ENCODE data around the gene EMCN. TPM values are rescaled to one million over a fixed set of nuclear protein-coding genes. Genes with fewer than 3 reads are reported as not detected.
A peak's percentile ranks its signal among the peaks of the same experiment; 100 is the strongest.

The EMCN gene
- total and polyA plus RNA-seq, 7 donors: 1.2 to 14.7 (median 5.3) TPM

- intact Hi-C loops (cut with DNase I): no loop called here
- Histone ChIP-seq H3K27ac (no peak overlapping the region), H3K4me1 (no peaks in the 10 kb centered on the region), H3K36me3 (no peaks in the 10 kb centered on the region), H3K9me3 (no peaks in the 10 kb centered on the region), H3K27me3 (no peaks in the 10 kb centered on the region), H3K4me3 (no peak overlapping the region)
- WGBS, 2 donors: 77 to 88% methylated on average over 1 of the region's 1 CpG
- DNase-seq: no peak
- no peak for TF ChIP-seq POLR2A (IDR thresholded peaks at IDR 0.05)
- TF ChIP-seq POLR2AphosphoS5 (IDR thresholded peaks at IDR 0.05): no peak
- TF ChIP-seq CTCF (IDR thresholded peaks at IDR 0.05): no peak
- no peak for TF ChIP-seq EP300 (IDR thresholded peaks at IDR 0.05)
Observed at GRCh38 chr4:100525686-100526085, 7.9 kb upstream of the EMCN start.

DNA sequence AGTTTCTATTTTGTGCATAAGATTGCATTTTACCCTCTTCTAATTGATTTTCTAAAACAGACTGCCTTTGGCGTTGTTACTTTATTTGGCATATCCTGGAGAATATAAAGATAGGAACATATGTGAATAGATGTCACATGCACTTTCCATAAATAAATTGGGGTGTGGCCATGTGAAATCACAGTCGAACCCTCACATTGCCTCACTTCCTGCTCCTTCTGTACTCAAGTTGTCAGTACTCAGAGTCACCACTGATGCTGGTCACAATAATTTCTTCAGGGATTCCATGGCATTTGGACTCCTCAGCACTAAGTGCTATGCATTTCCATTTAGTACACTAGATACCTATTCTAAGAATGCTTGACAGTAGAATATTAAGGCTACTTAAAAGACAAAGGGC is 1.4 kb upstream of the EMCN start:
- no peak for DNase-seq
- WGBS, 2 donors: 43 to 46% methylated on average over 2 of the region's 2 CpGs
- Histone ChIP-seq H3K27me3 (no peaks in the 10 kb centered on the region), H3K4me1 (peaks cover 0 to 13% (median 11%) of the 10 kb centered on the region in 4 donors), H3K27ac (no peak overlapping the region), H3K9me3 (no peaks in the 10 kb centered on the region), H3K4me3 (no peak overlapping the region), H3K36me3 (no peaks in the 10 kb centered on the region)
- no peak for TF ChIP-seq POLR2AphosphoS5 (IDR thresholded peaks at IDR 0.05)
- TF ChIP-seq POLR2A (IDR thresholded peaks at IDR 0.05): no peak
- no peak for TF ChIP-seq CTCF (IDR thresholded peaks at IDR 0.05)
- no peak for TF ChIP-seq EP300 (IDR thresholded peaks at IDR 0.05)
- intact Hi-C loops (cut with DNase I): no loop called here

DNA sequence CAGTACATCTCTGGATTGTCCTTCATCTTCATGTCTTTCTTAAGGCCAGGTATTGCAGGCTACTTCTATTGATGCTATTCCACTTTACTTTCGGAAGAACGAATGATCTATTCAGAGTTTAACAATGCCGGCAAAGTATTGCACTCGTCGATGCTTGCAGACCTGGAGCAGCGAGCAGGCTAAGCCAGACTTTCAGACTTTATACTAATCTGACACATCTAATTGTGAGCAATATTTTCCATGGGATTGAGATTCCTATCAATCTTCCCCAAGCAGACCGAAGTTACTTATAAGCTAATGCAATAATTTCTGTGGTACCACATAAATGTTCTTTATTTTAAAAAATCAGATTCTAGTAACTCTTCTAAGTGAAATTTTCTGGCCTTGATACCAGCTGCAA is 1.6 kb downstream of the EMCN start:
- no peaks in the 10 kb centered on the region for H3K27me3 ChIP-seq
- peaks cover 0 to 13% (median 11%) of the 10 kb centered on the region in 4 donors for H3K4me1 ChIP-seq
- DNase-seq: no peak
- H3K4me3 ChIP-seq: peak overlapping the region in 2 of 4 donors; percentile 4 to 11
- no peaks in the 10 kb centered on the region for H3K9me3 ChIP-seq
- TF ChIP-seq POLR2AphosphoS5 (IDR thresholded peaks at IDR 0.05) (no peak), EP300 (IDR thresholded peaks at IDR 0.05) (no peak), CTCF (IDR thresholded peaks at IDR 0.05) (no peak), POLR2A (IDR thresholded peaks at IDR 0.05) (no peak)
- H3K36me3 ChIP-seq: no peaks in the 10 kb centered on the region
- 55 to 86% methylated on average over 7 of the region's 7 CpGs for WGBS, 2 donors
- intact Hi-C loops (cut with DNase I): no loop called here
- H3K27ac ChIP-seq: peak overlapping the region in 1 of 4 donors; percentile 28

- Histone ChIP-seq H3K4me1 (no peaks in the 10 kb centered on the region), H3K27me3 (no peaks in the 10 kb centered on the region), H3K4me3 (no peak overlapping the region), H3K27ac (no peak overlapping the region), H3K9me3 (no peaks in the 10 kb centered on the region), H3K36me3 (no peaks in the 10 kb centered on the region)
- no peak for DNase-seq
- TF ChIP-seq EP300 (IDR thresholded peaks at IDR 0.05) (no peak), POLR2A (IDR thresholded peaks at IDR 0.05) (no peak), POLR2AphosphoS5 (IDR thresholded peaks at IDR 0.05) (no peak), CTCF (IDR thresholded peaks at IDR 0.05) (no peak)
- WGBS, 2 donors: 33 to 62% methylated on average over 5 of the region's 5 CpGs
- intact Hi-C loops (cut with DNase I): no loop called here
Observed at GRCh38 chr4:100511896-100512295, 5.9 kb downstream of the EMCN start.

DNA sequence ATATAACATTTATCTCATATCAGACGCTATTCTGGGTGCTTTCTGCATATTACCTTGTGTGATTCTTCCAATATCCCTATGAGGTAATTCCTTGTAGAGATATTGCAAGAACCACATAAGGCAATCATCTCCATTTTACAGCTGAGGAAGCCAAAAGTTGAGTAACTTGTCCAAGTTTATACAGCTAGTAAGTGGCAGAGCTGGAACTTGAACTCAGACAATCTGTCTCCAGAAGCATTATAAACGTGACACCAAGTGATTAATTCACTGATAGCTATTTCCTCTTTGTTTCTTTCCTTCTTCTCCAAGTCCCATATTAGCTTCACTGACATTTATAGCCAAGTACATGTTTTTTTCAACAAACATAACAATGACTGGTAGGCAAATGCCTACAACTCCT is 7.3 kb downstream of the EMCN start:
- Histone ChIP-seq H3K27ac (no peak overlapping the region), H3K27me3 (no peaks in the 10 kb centered on the region), H3K4me1 (no peaks in the 10 kb centered on the region), H3K4me3 (no peak overlapping the region), H3K9me3 (no peaks in the 10 kb centered on the region), H3K36me3 (no peaks in the 10 kb centered on the region)
- TF ChIP-seq CTCF (IDR thresholded peaks at IDR 0.05) (no peak), POLR2A (IDR thresholded peaks at IDR 0.05) (no peak), POLR2AphosphoS5 (IDR thresholded peaks at IDR 0.05) (no peak), EP300 (IDR thresholded peaks at IDR 0.05) (no peak)
- intact Hi-C loops (cut with DNase I): no loop called here
- WGBS, 2 donors: 41 to 53% methylated on average over 2 of the region's 2 CpGs
- DNase-seq: no peak

All from sigmoid colon (tissue), 7 donors.